GM19467 (cell line): ENCODE measurements around the gene SPINK7.

Experiments used
- ATAC-seq: cut with Tn5 transposase; IDR thresholded peaks from one replicate; pipeline ENCODE4 v1.9.1; 2021; ENCODE audit warnings: mild to moderate bottlenecking, moderate library complexity; ENCODE audit not compliant: unreplicated experiment

Gene SPINK7

GRCh38 chr5:148343603-148344487, 31.6 kb downstream of the SPINK7 start:
- ATAC-seq, result no peak

- ATAC-seq, result no peak
Measured at GRCh38 chr5:148347706-148348105, 35.5 kb downstream of the SPINK7 start.

GRCh38 chr5:148352696-148353095, 40.5 kb downstream of the SPINK7 start:
- ATAC-seq, result no peak

GRCh38 chr5:148353634-148354033, 41.4 kb downstream of the SPINK7 start:
- no peak for ATAC-seq

- no peak for ATAC-seq
Measured at GRCh38 chr5:148364343-148364742, 52.1 kb downstream of the SPINK7 start.
